Keratinocyte (primary cell): ENCODE measurements around the gene TMEM238.

Experiments used
- EZH2 ChIP-seq: IDR thresholded peaks from one replicate; pipeline ENCODE4 v1.6.1; 2012; ENCODE audit warnings: inconsistent platforms, mild to moderate bottlenecking, low read length, moderate library complexity
- TF ChIP-seq, protein P1 (sequence below), 3 experiments: IDR thresholded peaks in 1 of 3; conservative IDR thresholded peaks in 1 of 3; optimal IDR thresholded peaks in 1 of 3; 2 replicates in 2 of 3; 3 replicates in 1 of 3; pipeline versions ENCODE3 to v1.5.1; 2011; ENCODE audit warnings: low read length in 3 of 3, mild to moderate bottlenecking in 3 of 3, moderate library complexity in 2 of 3, control low read depth in 1 of 3, inconsistent platforms in 1 of 3; ENCODE audit not compliant: insufficient read depth in 2 of 3; ENCODE audit errors: extremely low read depth in 1 of 3

DNA sequence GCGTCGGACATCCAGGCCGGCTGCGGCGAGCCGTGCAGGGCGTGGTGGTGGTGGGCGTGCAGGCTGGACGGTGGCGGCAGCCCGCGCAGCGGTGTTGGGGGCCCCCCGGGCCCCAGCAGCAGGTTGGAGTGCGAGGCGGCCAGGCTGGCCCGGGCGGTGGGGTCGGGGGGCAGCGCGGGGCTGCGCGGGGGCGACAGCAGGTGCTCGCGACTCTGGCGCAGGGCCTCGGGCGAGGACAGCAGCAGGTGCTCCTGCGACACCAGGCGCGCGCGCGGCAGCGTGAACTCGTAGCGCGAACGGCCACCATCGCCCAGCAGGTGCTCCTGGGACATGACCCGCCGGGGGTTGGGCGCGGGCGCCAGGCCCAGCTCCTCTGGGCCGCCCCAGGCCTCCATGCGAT lies 49.2 kb upstream of the TMEM238 start:
- TF ChIP-seq, protein P1, sequence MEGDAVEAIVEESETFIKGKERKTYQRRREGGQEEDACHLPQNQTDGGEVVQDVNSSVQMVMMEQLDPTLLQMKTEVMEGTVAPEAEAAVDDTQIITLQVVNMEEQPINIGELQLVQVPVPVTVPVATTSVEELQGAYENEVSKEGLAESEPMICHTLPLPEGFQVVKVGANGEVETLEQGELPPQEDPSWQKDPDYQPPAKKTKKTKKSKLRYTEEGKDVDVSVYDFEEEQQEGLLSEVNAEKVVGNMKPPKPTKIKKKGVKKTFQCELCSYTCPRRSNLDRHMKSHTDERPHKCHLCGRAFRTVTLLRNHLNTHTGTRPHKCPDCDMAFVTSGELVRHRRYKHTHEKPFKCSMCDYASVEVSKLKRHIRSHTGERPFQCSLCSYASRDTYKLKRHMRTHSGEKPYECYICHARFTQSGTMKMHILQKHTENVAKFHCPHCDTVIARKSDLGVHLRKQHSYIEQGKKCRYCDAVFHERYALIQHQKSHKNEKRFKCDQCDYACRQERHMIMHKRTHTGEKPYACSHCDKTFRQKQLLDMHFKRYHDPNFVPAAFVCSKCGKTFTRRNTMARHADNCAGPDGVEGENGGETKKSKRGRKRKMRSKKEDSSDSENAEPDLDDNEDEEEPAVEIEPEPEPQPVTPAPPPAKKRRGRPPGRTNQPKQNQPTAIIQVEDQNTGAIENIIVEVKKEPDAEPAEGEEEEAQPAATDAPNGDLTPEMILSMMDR (optimal IDR thresholded peaks at IDR 0.05 in 1 of 3, IDR thresholded peaks at IDR 0.05 in 1 of 3, conservative IDR thresholded peaks at IDR 0.05 in 1 of 3; ENCODE audit: extremely low read depth in 1 of 3, insufficient read depth in 2 of 3, low read length in 3 of 3) = no peak
- TF ChIP-seq EZH2 = no peak
